KMS-11 (cell line): ENCODE measurements around the gene ACADS.
A peak's percentile ranks its signal among the peaks of the same experiment; 100 is the strongest.

Source experiments
- H2AFZ ChIP-seq: fragments of 200-600 bp; sonication (generic); 2 replicates; pipeline ENCODE4 v1.6.1; 2016; ENCODE audit warnings: antibody characterized with exemption, mixed run types, low read depth
- H3K27ac ChIP-seq: fragments of 200-600 bp; sonication (generic); 2 replicates; pipeline ENCODE4 v1.6.1; 2016; ENCODE audit warnings: mild to moderate bottlenecking, mixed run types
- H3K27me3 ChIP-seq: fragments of 200-600 bp; sonication (generic); 2 replicates; pipeline ENCODE4 v1.6.1; 2017; ENCODE audit warnings: mild to moderate bottlenecking, low read depth, mixed run types, moderate library complexity; ENCODE audit not compliant: insufficient read depth
- H3K36me3 ChIP-seq: fragments of 200-600 bp; sonication (generic); 2 replicates; pipeline ENCODE4 v1.6.1; 2017; ENCODE audit warnings: mild to moderate bottlenecking, mixed run types; ENCODE audit not compliant: insufficient read depth
- H3K4me1 ChIP-seq: fragments of 200-600 bp; sonication (generic); 2 replicates; pipeline ENCODE4 v1.6.1; 2016; ENCODE audit warnings: mild to moderate bottlenecking, low read depth, mixed run types; ENCODE audit not compliant: poor library complexity, severe bottlenecking
- H3K4me2 ChIP-seq: fragments of 200-600 bp; sonication (generic); 2 replicates; pipeline ENCODE4 v1.7.0; 2016; ENCODE audit warnings: mild to moderate bottlenecking, mixed run types
- H3K4me3 ChIP-seq: fragments of 200-600 bp; sonication (generic); IDR thresholded peaks from 2 replicates; pipeline ENCODE4 v1.6.1; 2017; ENCODE audit warnings: low read depth, low read length, mixed read lengths; ENCODE audit not compliant: insufficient read depth
- H3K79me2 ChIP-seq: fragments of 200-600 bp; sonication (generic); 2 replicates; pipeline ENCODE4 v1.6.1; 2016; ENCODE audit warnings: low read depth, mixed run types; ENCODE audit not compliant: insufficient read depth
- H3K9ac ChIP-seq: fragments of 200-600 bp; sonication (generic); 2 replicates; pipeline ENCODE4 v1.6.1; 2016; ENCODE audit warnings: mild to moderate bottlenecking, mixed run types
- H4K20me1 ChIP-seq: fragments of 200-600 bp; sonication (generic); 2 replicates; pipeline ENCODE4 v1.6.1; 2016; ENCODE audit warnings: mild to moderate bottlenecking, mixed run types; ENCODE audit not compliant: insufficient read depth
- TF ChIP-seq, protein P1 (sequence below): fragments of 200-600 bp; sonication (generic); conservative IDR thresholded peaks from 2 replicates; pipeline ENCODE4 v1.6.1; 2017; ENCODE audit warnings: low read depth, mild to moderate bottlenecking, antibody characterized with exemption, low read length, moderate library complexity, mixed read lengths

ACADS gene

DNA sequence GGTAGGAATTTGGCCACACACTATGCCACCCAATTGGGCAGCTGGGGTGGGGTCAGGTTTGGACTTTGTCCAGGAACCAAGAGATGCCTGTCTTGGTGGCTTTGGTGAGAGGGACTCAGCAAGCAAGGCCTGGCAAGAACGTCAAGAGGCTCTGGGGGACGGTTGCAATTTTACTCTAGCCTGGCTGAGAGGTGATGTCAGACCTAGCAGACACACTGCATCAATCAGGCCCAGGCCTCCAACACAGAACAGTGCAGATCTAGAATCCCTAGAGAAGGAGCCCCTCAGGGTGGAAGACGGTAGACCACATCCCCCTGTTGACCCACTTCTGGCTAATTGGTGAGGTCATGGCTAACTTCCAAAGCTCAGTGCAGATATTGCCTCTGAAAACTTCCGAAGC lies 17.0 kb upstream of the ACADS start:
- Histone ChIP-seq H4K20me1 (no peaks in the 10 kb centered on the region), H3K4me1 (peaks cover 13% of the 10 kb centered on the region), H3K79me2 (no peaks in the 10 kb centered on the region), H3K9ac (no peak overlapping the region), H3K36me3 (no peaks in the 10 kb centered on the region), H3K4me2 (no peak overlapping the region), H3K27ac (no peak overlapping the region), H2AFZ (no peak overlapping the region), H3K27me3 (no peaks in the 10 kb centered on the region), H3K4me3 (no peak overlapping the region)
- TF ChIP-seq, protein P1, sequence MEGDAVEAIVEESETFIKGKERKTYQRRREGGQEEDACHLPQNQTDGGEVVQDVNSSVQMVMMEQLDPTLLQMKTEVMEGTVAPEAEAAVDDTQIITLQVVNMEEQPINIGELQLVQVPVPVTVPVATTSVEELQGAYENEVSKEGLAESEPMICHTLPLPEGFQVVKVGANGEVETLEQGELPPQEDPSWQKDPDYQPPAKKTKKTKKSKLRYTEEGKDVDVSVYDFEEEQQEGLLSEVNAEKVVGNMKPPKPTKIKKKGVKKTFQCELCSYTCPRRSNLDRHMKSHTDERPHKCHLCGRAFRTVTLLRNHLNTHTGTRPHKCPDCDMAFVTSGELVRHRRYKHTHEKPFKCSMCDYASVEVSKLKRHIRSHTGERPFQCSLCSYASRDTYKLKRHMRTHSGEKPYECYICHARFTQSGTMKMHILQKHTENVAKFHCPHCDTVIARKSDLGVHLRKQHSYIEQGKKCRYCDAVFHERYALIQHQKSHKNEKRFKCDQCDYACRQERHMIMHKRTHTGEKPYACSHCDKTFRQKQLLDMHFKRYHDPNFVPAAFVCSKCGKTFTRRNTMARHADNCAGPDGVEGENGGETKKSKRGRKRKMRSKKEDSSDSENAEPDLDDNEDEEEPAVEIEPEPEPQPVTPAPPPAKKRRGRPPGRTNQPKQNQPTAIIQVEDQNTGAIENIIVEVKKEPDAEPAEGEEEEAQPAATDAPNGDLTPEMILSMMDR: no peak

DNA sequence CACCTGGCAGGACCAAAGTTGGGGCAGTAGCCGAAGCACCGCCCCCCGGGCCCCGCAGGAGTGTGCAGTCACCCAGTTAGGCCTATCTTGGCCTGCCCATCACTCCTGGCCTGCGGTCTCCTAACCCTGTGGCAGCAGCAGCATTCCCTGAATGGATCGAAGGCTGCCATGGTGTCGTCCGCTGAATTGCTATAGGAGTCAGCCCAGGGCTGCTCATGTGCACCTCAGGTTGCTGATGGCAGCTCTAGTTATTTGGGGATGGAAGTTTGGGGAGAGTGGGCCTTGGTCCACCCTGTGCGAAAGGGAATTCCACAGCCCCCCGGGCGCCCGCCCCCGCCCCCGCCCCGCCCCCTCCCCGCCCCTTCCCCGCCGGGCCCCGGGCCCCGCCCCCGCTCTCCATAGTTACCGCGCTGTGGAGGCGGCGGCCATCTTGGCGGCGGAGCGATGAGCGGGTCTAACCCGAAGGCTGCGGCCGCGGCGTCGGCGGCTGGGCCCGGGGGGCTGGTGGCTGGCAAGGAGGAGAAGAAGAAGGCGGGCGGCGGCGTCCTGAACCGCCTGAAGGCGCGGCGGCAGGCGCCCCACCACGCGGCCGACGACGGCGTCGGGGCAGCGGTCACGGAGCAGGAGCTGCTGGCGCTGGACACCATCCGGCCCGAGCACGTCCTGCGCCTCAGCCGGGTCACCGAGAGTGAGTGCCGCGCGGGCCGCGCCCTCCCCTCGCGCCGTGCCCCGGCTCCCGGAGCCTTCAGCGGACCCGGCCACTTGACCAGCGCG lies 15.4 kb upstream of the ACADS start, which contains the start of gene UNC119B:
Gene UNC119B (plus strand): TSS at position 428 of the 774 bp plus-strand sequence. CDS start 17 bp downstream, at position 445.
- H3K27ac ChIP-seq: no peak within 1 kb of the TSS
- no peaks in the 10 kb centered on the region for H3K79me2 ChIP-seq
- peaks cover 17% of the 10 kb centered on the region for H3K4me1 ChIP-seq
- H3K9ac ChIP-seq: peak within 1 kb of the TSS; percentile 71
- no peaks in the 10 kb centered on the region for H4K20me1 ChIP-seq
- TF ChIP-seq, protein P1: no peak
- H3K27me3 ChIP-seq: no peaks in the 10 kb centered on the region
- H3K4me2 ChIP-seq: peak within 1 kb of the TSS; percentile 70
- H3K36me3 ChIP-seq: no peaks in the 10 kb centered on the region
- H2AFZ ChIP-seq: peak within 1 kb of the TSS; percentile 52; the same call in 1 of the 2 replicates
- no peak within 1 kb of the TSS for H3K4me3 ChIP-seq

DNA sequence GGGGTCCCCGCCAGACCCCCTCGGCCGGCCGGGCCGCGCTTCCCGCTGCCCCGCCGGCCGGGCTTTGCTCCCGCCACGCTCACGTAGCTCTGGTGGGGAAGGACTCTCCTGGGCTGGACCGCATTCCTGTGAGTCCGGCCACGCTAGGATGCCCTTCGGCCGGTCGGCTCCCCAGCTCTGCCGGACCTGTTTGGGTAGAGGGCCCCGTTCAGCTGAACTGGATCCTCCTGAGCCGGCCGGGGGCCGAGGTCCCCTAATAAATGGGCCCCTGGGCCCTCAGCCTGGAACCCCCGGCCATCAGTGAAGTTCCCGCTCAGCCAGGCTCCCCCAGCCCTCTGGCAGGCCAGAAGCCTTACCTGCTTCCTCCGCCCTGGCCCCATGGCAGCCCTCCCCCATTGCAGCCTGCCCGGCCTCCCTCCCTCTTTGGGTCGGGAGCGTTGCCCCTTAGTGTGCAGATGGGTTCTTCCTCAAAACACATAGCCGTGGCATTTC lies 14.8 kb upstream of the ACADS start:
- Histone ChIP-seq H3K36me3 (no peaks in the 10 kb centered on the region), H4K20me1 (no peaks in the 10 kb centered on the region), H3K27me3 (no peaks in the 10 kb centered on the region), H3K4me2 (peak overlapping the region; percentile 70), H3K79me2 (no peaks in the 10 kb centered on the region), H3K4me1 (peaks cover 17% of the 10 kb centered on the region), H2AFZ (peak overlapping the region; percentile 52; the same call in 1 of the 2 replicates), H3K27ac (no peak overlapping the region), H3K4me3 (no peak overlapping the region), H3K9ac (peak overlapping the region; percentile 71)
- TF ChIP-seq, protein P1: no peak

DNA sequence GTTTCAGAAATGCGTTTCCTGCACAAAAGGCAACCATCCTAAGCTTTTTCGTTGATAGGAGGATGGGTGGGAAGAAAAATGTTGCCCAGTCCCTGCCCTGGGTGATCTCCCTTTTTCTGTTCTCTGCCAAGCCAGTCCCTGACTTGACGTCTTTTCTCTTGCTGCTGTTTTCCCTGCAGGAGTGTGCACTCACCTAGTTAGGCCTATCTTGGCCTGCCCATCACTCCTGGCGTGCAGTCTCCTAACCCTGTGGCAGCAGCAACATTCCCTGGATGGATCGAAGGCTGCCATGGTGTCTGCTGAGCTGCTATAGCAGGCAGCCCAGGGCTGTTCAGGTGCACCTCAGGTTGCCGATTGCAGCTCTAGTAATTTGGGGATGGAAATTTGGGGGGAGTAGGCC lies 14.2 kb upstream of the ACADS start:
- H4K20me1 ChIP-seq: no peaks in the 10 kb centered on the region
- no peaks in the 10 kb centered on the region for H3K36me3 ChIP-seq
- peak overlapping the region; percentile 70 for H3K4me2 ChIP-seq
- no peak overlapping the region for H3K27ac ChIP-seq
- TF ChIP-seq, protein P1: no peak
- H3K79me2 ChIP-seq: no peaks in the 10 kb centered on the region
- H3K27me3 ChIP-seq: no peaks in the 10 kb centered on the region
- no peak overlapping the region for H3K4me3 ChIP-seq
- peaks cover 17% of the 10 kb centered on the region for H3K4me1 ChIP-seq
- 0 out of 2 replicates have a peak overlapping the region, but pooled peaks have one; percentile 52 for H2AFZ ChIP-seq
- H3K9ac ChIP-seq: no peak overlapping the region
